Type B pancreatic cell (in vitro differentiated cells): ENCODE data around the gene CDC42BPG. TPM values are rescaled to one million over a fixed set of nuclear protein-coding genes. Genes with fewer than 3 reads are reported as not detected.

Experiments
- DNase-seq: peaks from one replicate; pipeline ENCODE4 v3.0.0; 2021; ENCODE audit warnings: mixed read lengths; ENCODE audit not compliant: unreplicated experiment; ENCODE audit errors: extremely low spot score
- H3K27ac Mint-ChIP-seq: 2 replicates; pipeline ENCODE4 v1.8.0; 2021; ENCODE audit warnings: mild to moderate bottlenecking, mixed read lengths
- H3K27me3 Mint-ChIP-seq: 2 replicates; pipeline ENCODE4 v1.8.0; 2021; ENCODE audit warnings: mixed read lengths
- H3K36me3 Mint-ChIP-seq: 2 replicates; pipeline ENCODE4 v1.8.0; 2021; ENCODE audit warnings: mixed read lengths
- H3K4me1 Mint-ChIP-seq: one replicate; pipeline ENCODE4 v1.8.0; 2021; ENCODE audit warnings: mixed read lengths; ENCODE audit not compliant: unreplicated experiment
- H3K4me3 Mint-ChIP-seq: 2 replicates; pipeline ENCODE4 v1.8.0; 2021; ENCODE audit warnings: mild to moderate bottlenecking, mixed read lengths
- H3K9me3 Mint-ChIP-seq: 2 replicates; pipeline ENCODE4 v1.8.0; 2021; ENCODE audit warnings: mixed read lengths
- CTCF ChIP-seq: fragments of 200-600 bp; sonication (generic); conservative IDR thresholded peaks from 2 replicates; pipeline ENCODE4 v1.5.0; 2021; ENCODE audit warnings: antibody characterized with exemption, mild to moderate bottlenecking
- total RNA-seq: library from RNA; stranded (reverse); gene quantifications from 2 replicates; pipeline ENCODE4 v1.2.1, GENCODE V29; 2021; ENCODE audit warnings: low replicate concordance

The CDC42BPG gene
- total RNA-seq, 1 donor from 2014 or later, result 20.1 TPM

GRCh38 chr11:64874308-64875240 lies 30.1 kb upstream of the CDC42BPG start:
- Mint-ChIP-seq H3K4me3 (peak overlapping the region; percentile 99), H3K36me3 (peaks cover 12% of the 10 kb centered on the region), H3K4me1 (peaks cover 38% of the 10 kb centered on the region), H3K27ac (peak overlapping the region; percentile 83), H3K27me3 (no peaks in the 10 kb centered on the region), H3K9me3 (no peaks in the 10 kb centered on the region)
- DNase-seq, result no peak
- TF ChIP-seq CTCF, result no peak

- H3K4me1 Mint-ChIP-seq, result peaks cover 44% of the 10 kb centered on the region
- H3K4me3 Mint-ChIP-seq, result peak overlapping the region; percentile 69
- H3K27ac Mint-ChIP-seq, result peak overlapping the region; percentile 75
- no peak for DNase-seq
- TF ChIP-seq CTCF, result no peak
- H3K9me3 Mint-ChIP-seq, result no peaks in the 10 kb centered on the region
- H3K27me3 Mint-ChIP-seq, result no peaks in the 10 kb centered on the region
- H3K36me3 Mint-ChIP-seq, result peaks cover 12% of the 10 kb centered on the region
Observed at GRCh38 chr11:64872790-64873488, 28.5 kb upstream of the CDC42BPG start.

GRCh38 chr11:64871492-64871891 lies 27.0 kb upstream of the CDC42BPG start:
- Mint-ChIP-seq H3K4me3 (peak overlapping the region; percentile 71), H3K36me3 (peaks cover 15% of the 10 kb centered on the region), H3K4me1 (peaks cover 39% of the 10 kb centered on the region), H3K27ac (peak overlapping the region; percentile 85), H3K27me3 (no peaks in the 10 kb centered on the region), H3K9me3 (no peaks in the 10 kb centered on the region)
- TF ChIP-seq CTCF, result no peak
- no peak for DNase-seq

GRCh38 chr11:64870893-64871466 lies 26.5 kb upstream of the CDC42BPG start:
- no peak for TF ChIP-seq CTCF
- Mint-ChIP-seq H3K9me3 (peaks cover 2% of the 10 kb centered on the region), H3K36me3 (peaks cover 18% of the 10 kb centered on the region), H3K27me3 (no peaks in the 10 kb centered on the region), H3K4me3 (peak overlapping the region; percentile 71), H3K4me1 (peaks cover 39% of the 10 kb centered on the region), H3K27ac (peak overlapping the region; percentile 85)
- no peak for DNase-seq

- Mint-ChIP-seq H3K36me3 (peaks cover 21% of the 10 kb centered on the region), H3K4me1 (peaks cover 39% of the 10 kb centered on the region), H3K27ac (peak overlapping the region; percentile 85), H3K4me3 (peak overlapping the region; percentile 60), H3K27me3 (no peaks in the 10 kb centered on the region), H3K9me3 (peaks cover 6% of the 10 kb centered on the region)
- peak; percentile 18 for TF ChIP-seq CTCF
- no peak for DNase-seq
Observed at GRCh38 chr11:64870176-64870892, 25.9 kb upstream of the CDC42BPG start.
